Stimulated activated CD4-positive, alpha-beta T cell treated with anti-CD3 and anti-CD28 coated beads, Interleukin-12 subunit alpha, Interleukin-12 subunit beta, amount 100 ng/mL, for 24 hours (primary cell): ENCODE data around the gene ZNF277.

Experiments
- DNase-seq, 2 experiments: peaks; one replicate each; pipeline ENCODE4 v3.0.0-alpha.2; 2020; ENCODE audit warnings: low read depth in 2 of 2

ZNF277 gene

DNA sequence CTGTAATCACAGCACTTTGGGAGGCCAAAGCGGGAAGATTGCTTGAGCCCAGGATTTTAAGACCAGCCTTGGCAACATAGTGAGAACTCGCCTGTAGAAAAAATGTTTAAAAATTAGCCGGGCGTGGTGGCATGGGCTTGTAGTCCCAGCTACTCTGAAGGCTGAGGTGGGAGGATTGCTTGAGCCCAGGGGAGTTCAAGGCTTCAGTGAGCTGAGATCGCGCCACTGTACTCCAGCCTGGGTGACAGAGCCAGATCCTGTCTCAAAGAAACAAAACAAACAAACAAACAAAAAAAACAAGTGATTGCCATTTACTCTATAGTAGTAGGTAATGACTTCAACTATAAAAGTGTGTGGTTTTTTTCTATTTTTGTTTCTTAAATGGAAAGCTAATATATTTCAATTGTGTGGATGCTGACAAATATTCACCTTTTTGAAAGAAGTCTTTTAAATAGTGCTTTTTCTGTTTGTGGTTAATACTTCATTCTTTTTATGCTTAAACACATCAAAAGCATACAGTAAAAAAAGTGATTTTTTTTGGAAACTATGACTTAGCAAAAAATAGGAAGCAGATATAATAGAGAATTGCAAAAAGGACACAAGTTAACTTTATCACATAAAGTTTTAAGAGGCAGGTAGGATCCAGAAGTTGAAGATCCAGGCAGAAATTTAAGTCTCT lies 48.4 kb downstream of the ZNF277 start:
- DNase-seq: no peak

DNA sequence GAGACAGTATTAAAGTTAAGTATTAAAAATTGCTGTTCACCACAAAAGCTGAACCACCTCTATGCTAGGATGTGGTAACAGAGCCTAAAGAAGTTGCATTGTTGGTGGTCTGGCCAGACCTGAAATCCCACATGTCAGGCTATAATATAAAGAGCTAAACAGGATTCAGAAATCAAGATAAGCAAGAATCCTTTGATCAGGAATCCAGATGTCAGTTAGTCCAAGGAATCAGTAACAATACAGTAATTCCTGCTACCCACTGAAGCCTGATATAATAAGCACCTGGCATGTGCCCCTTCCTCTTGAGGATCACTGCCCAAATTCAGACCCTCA lies 48.9 kb downstream of the ZNF277 start:
- DNase-seq: no peak

DNA sequence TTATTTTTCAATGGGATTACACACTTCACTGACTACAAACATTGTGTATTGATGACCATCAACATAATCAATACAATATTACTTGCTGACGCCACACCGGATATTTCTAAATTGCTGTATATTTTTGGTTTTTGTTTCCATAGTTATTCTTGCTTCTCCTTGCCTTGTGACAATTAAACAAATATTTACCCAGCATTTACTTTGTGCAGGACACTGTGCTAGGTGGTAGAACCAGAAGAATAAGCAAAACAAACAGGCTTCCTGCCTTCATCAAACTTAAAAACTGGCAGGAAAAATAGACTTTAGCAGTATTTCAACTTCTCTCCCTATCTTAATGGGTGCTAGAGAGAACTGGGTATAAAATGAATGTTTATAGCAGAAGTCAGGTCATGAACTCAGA lies 50.6 kb downstream of the ZNF277 start:
- DNase-seq: no peak

DNA sequence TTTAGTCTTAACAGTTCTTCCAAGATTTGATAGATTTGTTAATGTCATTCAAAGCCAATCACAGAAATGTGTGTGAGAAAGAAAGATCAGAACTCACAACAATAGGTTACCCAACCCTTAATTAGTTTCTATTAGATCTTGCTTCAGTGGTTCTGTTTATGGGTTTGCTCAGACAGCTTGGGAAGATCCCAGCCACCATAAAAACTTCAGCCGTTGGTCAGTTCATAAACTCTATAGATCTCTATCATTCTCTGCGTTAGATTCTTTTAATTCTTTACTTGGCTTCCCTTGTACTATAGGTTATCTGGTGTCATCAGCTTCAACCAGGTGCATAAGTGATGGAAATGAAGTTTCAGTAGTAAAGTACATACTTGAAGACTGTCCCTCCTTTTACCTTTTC lies 54.4 kb downstream of the ZNF277 start:
- DNase-seq: no peak

DNA sequence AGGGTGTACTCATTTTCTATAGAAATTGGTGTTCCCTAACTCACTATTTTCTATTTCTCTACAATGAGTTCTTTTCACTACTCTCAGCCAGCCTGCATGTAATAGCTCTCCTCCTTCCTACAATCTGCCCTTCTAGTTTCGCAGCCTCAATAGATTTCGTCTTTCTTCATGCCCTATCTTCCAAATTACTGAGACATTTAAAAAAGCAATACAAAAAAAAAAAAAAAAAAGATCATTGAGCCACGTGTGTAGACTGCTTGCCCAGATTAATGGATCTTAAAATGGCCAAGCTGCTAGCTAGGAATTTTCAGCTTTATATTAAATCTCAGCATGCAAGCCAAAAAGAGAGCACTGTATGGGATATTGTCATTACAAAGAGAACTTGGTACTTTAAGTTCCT lies 55.5 kb downstream of the ZNF277 start:
- DNase-seq: no peak

DNA sequence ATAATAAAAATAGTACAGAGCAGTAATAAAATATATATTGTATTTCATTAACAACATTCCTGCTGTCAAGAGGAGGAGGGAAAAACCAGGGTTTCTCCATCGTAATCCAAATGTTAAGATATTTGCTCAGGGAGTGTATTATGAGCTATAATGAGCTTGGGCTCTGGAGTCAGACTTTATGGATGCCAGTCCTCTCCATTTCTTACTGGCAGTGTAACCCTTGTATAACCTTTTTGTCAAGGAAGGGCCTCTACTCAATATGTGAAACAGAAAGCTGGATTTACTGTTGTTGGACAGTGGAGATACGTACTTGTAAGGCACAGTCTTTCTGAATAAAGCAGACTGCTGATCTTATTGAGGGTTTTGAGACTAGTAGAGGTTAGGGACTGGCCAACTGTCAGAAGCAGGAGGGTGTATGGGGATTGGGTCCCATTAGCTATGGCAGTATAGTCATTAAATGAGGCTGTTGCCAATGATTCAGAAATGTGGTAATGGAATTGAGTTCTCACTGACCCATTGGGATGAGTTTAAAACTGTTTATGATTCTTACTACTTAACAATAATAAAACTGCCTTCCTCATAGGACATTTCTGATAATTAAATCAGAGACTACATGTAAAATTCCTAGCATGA lies 56.5 kb downstream of the ZNF277 start:
- no peak for DNase-seq

DNA sequence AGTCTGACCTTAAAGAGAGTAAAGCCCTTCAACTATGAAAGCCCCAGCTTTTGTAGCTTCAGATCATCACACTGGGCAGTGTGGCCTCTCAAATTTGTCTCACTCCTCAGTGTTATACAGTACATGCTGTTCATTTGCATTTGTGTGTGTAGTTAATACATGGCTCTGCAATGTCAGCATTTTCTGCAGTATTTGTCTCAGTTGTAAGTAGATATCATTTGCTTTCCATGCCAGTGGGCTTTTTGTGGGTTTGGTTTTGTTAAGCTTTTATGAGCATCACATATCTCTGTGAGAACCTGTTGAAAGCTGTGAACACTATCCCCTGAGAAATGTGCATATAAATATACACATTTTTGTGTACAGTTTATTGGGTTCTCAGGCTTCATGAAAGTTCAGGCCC lies 57.0 kb downstream of the ZNF277 start:
- DNase-seq: no peak

DNA sequence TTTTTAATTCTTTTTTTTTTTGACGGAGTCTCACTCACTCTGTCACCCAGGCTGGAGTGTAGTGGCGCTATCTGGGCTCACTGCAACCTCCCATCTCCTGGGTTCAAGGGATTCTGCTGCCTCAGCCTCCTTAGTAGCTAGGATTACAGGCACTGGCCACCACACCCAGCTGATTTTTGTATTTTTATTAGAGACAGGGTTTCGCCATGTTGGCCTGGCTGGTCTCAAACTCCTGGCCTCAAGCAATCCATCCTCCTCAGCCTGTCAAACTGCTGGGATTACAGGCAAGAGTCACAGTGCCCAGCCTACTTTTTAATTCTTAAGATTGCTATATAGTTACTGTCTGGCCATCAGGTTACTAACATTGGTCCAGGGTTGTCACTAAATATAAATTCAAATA lies 59.6 kb downstream of the ZNF277 start:
- DNase-seq: no peak

DNA sequence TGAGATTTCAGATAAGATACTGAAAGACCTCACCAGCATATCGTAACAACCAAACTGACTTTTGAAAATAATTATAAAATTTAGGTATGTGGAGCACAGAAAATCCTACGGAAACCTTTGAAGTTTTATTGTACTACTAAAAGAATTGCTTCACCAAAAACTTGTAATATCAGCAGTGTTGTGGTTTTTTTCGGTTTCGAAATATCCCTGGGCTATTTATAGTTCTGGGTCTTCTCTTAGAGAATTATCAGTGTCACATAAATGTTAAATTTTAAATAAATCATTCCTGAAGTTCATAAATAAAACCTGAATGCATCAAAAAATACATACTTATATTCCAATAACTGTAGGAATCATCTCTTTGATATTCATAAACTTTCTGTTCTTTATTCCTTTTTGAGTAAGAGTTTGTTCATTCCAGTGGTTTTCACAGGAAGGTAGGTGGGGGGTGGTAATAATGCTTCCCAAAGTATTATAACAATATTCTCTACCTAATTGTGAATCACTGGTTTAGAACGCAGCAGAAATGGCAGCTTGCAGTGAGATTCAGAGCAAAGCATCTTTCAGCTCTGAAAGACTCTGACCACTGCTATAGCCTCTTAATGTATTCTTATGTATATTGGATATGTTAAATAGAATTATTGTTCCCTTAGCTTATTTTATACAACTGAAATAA lies 60.2 kb downstream of the ZNF277 start:
- DNase-seq: no peak

DNA sequence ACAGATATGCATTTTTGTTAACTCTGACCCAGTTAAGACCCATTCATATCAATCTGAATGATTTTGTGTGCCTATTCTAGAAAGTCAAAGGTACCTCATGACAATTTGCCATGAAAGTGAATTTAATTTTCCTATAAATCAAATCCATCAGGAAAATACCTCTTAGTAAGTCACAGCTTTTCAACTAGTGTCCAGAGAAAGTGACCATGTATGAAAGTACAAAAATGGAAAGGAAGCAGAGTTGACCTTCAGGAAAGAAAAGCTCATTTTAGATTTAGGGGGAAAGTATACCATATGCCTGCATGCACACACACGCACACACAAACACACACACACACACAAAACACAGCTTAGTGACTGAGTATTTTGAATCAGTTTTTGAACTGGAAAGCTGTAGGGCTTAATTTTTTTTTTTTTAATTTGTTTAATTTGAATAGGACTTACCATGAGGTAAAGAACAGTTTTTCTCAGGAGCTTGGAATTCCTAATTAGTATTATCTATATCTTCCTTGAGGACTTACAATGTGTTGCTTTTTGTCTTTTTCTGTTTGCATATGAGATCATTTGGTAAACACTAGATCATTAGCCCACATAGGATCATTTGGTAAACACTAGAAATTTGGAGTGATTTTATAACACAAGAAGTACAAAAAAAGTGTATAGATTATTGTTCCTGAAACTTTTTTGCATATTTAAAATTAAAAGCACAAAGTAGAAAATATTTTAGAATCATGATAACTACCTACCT lies 61.6 kb downstream of the ZNF277 start:
- no peak for DNase-seq

DNA sequence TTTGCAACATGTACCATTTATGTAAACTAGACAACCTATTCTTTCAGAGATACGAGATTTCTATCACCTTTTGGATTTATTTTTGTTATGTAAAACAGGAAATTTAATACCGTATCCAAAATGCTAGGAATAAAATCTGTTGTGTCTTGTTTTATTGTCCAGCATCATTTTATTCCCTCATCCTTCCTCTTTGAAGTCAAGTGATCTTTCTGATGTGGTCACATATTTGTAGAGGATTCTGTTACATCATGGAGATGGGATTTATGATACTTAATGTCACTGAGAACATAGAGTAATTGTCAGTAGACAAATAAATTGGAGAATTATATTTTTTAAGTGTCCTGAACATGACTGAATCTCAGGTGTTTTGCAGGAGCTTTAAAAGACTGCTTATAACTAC lies 64.7 kb downstream of the ZNF277 start:
- no peak for DNase-seq

DNA sequence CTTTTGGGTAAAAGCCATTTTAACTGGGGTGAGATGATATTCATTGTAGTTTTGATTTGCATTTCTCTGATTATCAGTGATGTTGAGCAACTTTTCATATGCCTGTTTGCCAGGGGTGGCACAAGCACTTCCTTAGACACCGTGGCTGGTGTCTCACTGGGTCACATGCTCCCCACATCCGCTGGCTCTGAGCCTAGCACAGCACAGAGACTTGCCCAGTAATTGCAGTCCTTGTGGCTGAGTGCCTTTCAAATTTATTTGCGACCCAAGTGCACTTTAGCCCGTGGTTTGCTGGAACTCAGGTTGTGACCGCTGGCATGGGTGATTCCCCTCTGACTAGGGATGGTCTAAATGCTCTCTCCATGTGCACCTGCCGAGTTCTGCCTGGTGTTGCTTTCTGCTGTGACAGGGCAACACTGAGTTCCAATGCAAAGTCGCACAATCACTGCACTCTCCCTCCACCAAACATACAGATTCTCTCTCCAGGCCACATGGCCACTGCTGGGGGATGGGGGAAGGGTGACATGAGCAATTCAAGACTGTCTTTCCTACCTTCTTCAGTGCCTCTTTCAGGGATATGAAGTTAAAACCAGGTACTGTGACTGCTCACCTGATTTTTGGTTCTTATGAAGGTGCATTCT lies 66.5 kb downstream of the ZNF277 start:
- no peak for DNase-seq

DNA sequence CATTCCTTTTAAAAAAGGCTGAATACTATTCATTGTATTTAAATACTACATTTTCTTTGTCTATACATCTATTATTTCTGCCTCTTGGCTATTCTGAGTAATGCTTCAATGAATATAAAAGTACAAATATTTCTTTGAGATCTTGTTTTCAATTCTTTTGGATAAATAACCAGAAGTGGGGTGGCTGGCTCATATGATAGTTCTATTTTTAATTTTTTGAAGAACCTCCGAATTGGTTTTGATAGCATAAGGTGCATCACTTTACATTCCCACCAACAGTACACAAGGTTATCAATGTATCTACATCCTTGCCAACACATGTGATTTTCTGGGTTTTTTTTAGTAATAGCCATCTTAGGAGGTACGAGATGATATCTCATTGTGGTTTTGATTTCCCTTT lies 72.5 kb downstream of the ZNF277 start:
- DNase-seq: no peak

DNA sequence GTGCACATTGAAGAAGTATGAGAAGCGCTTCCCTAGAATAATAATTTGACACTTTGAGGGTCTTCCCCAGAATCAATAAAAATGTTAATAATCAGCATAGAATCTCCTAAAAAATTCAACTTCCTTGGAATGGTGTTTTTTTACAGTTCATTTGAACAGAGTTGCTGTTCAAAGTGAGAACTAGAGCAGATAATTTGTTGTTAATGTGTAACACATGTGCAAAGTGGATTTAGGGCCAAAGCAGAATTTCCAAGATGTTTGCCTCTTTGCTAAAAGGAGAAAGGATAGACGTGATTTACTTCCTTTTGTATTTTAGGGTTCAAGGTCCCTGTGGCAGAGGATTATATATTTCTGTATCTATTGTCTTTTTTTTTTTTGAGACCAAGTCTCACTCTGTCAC lies 73.8 kb downstream of the ZNF277 start:
- DNase-seq: no peak

DNA sequence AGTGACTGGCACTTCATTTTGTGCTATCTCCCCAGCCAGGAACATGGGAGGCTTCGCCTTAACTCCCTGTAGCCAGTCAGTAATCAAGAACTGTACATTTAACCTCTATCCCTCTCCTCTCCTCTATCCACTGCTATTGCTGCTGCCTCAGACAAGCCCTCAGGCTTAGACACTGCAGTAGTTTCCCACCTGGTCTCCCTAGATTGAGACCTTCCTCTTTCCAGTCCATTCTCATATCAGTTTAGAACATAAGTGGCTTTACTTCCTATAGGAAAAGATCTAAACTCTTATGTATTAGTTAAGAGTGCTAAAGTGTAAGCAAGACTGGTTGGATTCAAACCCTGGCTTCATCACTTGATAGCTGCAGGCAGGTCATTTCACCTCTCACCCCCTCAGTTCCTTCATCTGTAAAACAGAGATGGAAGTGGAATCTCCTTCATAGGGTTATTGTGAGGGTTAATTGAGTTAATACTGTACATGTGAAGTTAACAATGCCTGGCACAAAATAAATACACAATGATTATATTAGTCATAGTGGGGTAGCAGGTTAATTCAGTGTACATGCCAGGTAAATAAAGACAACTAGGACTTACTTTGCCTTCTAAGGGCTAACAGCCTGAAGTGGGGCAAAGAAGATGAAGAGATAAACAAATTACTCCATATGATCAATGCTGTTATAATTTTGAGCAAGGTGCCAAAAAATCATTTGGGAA lies 76.1 kb downstream of the ZNF277 start:
- DNase-seq: no peak

DNA sequence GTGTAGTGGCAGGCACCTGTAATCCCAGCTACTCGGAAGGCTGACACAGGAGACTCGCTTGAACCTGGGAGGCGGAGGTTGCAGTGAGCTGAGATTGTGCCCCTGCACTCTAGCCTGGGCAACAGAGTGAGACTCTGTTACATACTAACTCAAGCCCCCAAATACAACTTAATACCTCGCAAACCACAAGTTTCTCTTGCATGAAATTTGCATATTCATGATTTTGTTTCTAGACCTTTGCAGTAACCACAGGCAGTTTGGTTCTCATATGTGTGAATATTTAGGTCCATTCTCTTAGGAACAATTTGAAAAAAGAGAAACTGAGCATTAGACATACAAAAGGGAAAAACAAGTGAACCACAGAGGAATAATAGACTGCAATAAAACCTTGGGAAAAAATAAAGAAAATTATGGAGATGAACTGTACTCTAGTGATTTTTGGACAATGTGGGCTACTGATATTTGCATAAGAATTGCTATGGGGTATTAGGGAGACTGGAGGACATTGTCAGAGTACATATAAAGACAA lies 77.0 kb downstream of the ZNF277 start:
- no peak for DNase-seq

DNA sequence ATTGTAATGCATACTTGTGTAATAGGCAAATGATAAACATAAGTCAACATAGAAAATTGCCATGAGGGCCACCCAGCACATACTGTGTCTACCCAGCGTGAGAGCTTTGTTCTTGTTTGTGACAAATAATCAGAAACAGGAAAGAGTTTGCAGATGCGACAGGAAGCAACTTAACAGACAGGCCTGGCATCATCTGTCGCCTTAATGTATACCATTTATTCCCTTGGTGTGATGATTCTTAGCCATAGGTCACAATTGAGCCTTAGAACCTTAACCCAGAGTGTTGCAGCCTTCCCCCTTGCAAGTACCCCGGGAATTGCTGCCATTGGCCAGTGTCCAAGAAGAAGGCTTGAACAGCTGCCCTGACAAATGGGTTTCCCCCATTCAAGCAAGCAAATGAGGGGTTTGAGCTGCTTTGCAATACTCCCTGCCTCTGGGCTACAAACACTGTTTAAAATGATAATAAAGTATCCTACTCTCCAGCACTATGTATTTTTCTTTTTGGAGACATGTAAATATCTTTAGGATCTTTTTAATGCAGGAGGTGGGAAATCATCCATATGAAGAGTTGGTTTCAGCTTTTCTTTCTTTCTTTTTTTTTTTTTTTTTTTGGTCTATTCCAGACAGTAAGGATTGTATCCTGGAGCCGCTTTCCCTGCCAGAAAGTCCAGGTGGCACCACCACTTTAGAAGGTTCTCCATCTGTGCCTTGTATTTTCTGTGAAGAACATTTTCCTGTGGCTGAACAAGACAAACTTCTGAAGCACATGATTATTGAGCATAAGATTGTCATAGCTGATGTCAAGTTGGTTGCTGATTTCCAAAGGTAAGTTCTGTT lies 80.0 kb downstream of the ZNF277 start:
- DNase-seq: no peak

DNA sequence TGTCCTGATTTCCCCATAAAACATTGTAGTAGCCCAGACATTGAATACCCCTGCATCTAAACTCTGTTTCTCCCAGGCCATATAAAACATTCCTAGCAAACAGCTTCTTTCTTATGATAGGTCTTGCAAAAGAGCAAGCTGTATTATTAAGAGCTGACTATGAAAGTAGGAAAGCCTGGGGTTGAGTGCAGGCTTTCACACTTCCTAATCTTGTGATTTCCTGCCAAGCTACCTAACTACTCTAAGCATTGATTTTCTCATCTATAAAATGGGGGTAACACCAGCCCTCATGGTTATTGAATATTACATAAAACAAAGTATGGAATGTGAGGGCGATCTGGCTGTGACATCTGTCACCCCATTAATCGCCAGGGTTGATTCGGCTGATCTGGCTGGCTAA lies 81.8 kb downstream of the ZNF277 start:
- no peak for DNase-seq

DNA sequence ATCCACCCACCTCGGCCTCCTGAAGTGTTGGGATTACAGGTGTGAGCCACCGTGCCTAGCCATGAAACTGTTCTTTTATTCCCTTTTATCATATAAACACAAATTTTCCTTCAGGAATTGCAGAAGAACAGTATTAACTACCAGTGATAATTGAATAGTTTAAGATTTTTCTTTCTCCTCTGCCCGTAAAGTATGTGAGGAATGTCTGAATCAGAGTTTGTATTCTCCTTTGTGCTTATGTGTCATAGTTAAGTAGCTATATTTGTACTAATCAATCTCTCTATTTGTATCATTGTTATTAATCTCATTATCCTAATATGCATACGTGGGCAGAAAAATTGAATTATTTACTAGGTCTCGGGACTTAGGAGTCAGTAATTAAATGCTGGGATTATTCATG lies 83.6 kb downstream of the ZNF277 start:
- no peak for DNase-seq

DNA sequence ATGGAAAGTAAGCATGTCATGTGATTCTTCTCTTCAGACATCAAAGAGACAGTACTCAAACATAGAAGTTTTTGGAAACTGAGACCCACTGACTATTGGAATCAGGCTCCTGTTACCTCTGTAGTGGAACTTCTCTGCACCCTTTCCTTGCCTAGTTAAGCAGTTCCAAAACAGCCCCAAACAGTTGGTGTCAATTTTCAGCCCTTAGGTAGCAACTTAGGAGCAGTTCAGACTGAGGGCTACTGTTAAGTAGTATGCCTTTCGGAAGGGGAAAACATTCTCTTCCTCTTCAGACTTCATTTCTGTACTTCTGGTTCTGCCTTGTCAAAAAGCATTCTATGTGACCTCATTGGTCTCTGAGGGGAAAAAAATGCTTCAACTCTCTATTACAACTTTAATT lies 85.7 kb downstream of the ZNF277 start:
- DNase-seq: no peak

DNA sequence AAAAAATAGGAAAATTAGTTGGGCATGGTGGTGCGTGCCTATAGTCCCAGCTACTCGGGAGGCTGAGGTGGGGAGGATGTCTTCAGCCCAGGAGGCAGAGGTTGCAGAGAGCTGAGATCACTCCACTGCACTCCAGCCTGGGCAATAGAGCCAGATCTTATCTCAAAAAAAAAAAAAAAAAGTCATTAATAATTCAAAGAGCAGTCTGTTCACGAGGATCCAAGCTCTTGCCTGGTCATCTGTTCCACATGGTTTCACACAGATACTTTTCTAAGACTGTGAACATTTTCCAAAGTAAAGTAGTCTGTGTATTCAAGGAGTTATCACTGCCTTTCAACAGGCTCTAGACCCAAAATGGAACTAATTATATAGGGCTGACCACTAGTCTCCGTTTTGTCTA lies 86.9 kb downstream of the ZNF277 start:
- no peak for DNase-seq
